ENCODE data around the gene COL6A3.

COL6A3 gene

GRCh38 chr2:237391140-237391539 is 22.8 kb downstream of the COL6A3 start:
- TF ChIP-seq CTCF (conservative IDR thresholded peaks at IDR 0.05; ENCODE audit: control insufficient read depth, insufficient read depth, low read depth, low read length): no peak
- H3K4me3 ChIP-seq (ENCODE audit: control insufficient read depth, low read depth, low read length): no peak overlapping the region
- no peak for DNase-seq (ENCODE audit: low read depth)

GRCh38 chr2:237390235-237390634 is 23.7 kb downstream of the COL6A3 start:
- no peak for TF ChIP-seq CTCF (conservative IDR thresholded peaks at IDR 0.05; ENCODE audit: control insufficient read depth, insufficient read depth, low read depth, low read length)
- H3K4me3 ChIP-seq (ENCODE audit: control insufficient read depth, low read depth, low read length): no peak overlapping the region
- no peak for DNase-seq (ENCODE audit: low read depth)

GRCh38 chr2:237389831-237390230 is 24.1 kb downstream of the COL6A3 start:
- H3K4me3 ChIP-seq (ENCODE audit: control insufficient read depth, low read depth, low read length): no peak overlapping the region
- no peak for TF ChIP-seq CTCF (conservative IDR thresholded peaks at IDR 0.05; ENCODE audit: control insufficient read depth, insufficient read depth, low read depth, low read length)
- no peak for DNase-seq (ENCODE audit: low read depth)

GRCh38 chr2:237388036-237388435 is 25.9 kb downstream of the COL6A3 start:
- no peak for TF ChIP-seq CTCF (conservative IDR thresholded peaks at IDR 0.05; ENCODE audit: control insufficient read depth, insufficient read depth, low read depth, low read length)

GRCh38 chr2:237384672-237385020 is 29.3 kb downstream of the COL6A3 start:
- H3K4me3 ChIP-seq (ENCODE audit: control insufficient read depth, low read depth, low read length): no peak overlapping the region
- TF ChIP-seq CTCF (conservative IDR thresholded peaks at IDR 0.05; ENCODE audit: control insufficient read depth, insufficient read depth, low read depth, low read length): no peak
- DNase-seq (ENCODE audit: low read depth): no peak

More at GRCh38 chr2:237388036-237388435, 25.9 kb downstream of the COL6A3 start:
- DNase-seq (ENCODE audit: low read depth): no peak
- no peak overlapping the region for H3K4me3 ChIP-seq (ENCODE audit: control insufficient read depth, low read depth, low read length)

- no peak overlapping the region for H3K4me3 ChIP-seq (ENCODE audit: control insufficient read depth, low read depth, low read length)
- no peak for TF ChIP-seq CTCF (conservative IDR thresholded peaks at IDR 0.05; ENCODE audit: control insufficient read depth, insufficient read depth, low read depth, low read length)
- DNase-seq (ENCODE audit: low read depth): peak; percentile 92
Measured at GRCh38 chr2:237383991-237384671, 29.8 kb downstream of the COL6A3 start.

GRCh38 chr2:237380768-237381167 is 33.2 kb downstream of the COL6A3 start:
- no peak for TF ChIP-seq CTCF (conservative IDR thresholded peaks at IDR 0.05; ENCODE audit: control insufficient read depth, insufficient read depth, low read depth, low read length)
- no peak overlapping the region for H3K4me3 ChIP-seq (ENCODE audit: control insufficient read depth, low read depth, low read length)
- no peak for DNase-seq (ENCODE audit: low read depth)
